NAMALWA (cell line): ENCODE measurements around the gene CDC42BPA.
A peak's percentile ranks its signal among the peaks of the same experiment; 100 is the strongest.
"Not testable (repeated sequence)": the region's sequence is repeated elsewhere in the genome, so short reads cannot be mapped to it uniquely, and the experiment has no call there.

ENCODE experiments used
- DNase-seq: peaks from one replicate; pipeline ENCODE4 v3.0.0-alpha.2; 2015; ENCODE audit warnings: low spot score

CDC42BPA gene

GRCh38 chr1:227260433-227260832 lies 57.9 kb downstream of the CDC42BPA start:
- no peak for DNase-seq

GRCh38 chr1:227257964-227258363 lies 60.3 kb downstream of the CDC42BPA start:
- DNase-seq = no peak

- DNase-seq = no peak
These were observed 63.1 kb downstream of the CDC42BPA start for GRCh38 chr1:227255086-227255732.

- no peak for DNase-seq
These were observed 65.2 kb downstream of the CDC42BPA start for GRCh38 chr1:227253065-227253464.

GRCh38 chr1:227245613-227246320 lies 72.5 kb downstream of the CDC42BPA start:
- no peak for DNase-seq

GRCh38 chr1:227244339-227245118 lies 73.8 kb downstream of the CDC42BPA start:
- DNase-seq = no peak

GRCh38 chr1:227242811-227243682 lies 75.2 kb downstream of the CDC42BPA start:
- DNase-seq = no peak

GRCh38 chr1:227240983-227241382 lies 77.3 kb downstream of the CDC42BPA start:
- DNase-seq = no peak

- DNase-seq = peak; percentile 83
These were observed 83.3 kb downstream of the CDC42BPA start for GRCh38 chr1:227234998-227235405.

GRCh38 chr1:227231128-227231527 lies 87.2 kb downstream of the CDC42BPA start:
- DNase-seq = not testable (repeated sequence)

- DNase-seq = no peak
These were observed 90.1 kb downstream of the CDC42BPA start for GRCh38 chr1:227228201-227228600.

- no peak for DNase-seq
These were observed 90.5 kb downstream of the CDC42BPA start for GRCh38 chr1:227227761-227228160.

GRCh38 chr1:227225715-227226346 lies 92.5 kb downstream of the CDC42BPA start:
- DNase-seq = no peak

- DNase-seq = no peak
These were observed 95.0 kb downstream of the CDC42BPA start for GRCh38 chr1:227223171-227223806.

GRCh38 chr1:227219715-227220292 lies 98.5 kb downstream of the CDC42BPA start:
- no peak for DNase-seq

GRCh38 chr1:227218870-227219573 lies 99.3 kb downstream of the CDC42BPA start:
- DNase-seq = no peak

- no peak for DNase-seq
These were observed 102.3 kb downstream of the CDC42BPA start for GRCh38 chr1:227215863-227216510.

GRCh38 chr1:227214207-227214606 lies 104.1 kb downstream of the CDC42BPA start:
- no peak for DNase-seq

GRCh38 chr1:227213426-227213825 lies 104.9 kb downstream of the CDC42BPA start:
- DNase-seq = no peak
